Measurements from ENCODE around the gene ACTL6B.

The ACTL6B gene

GRCh38 chr7:100599911-100600729, 56.1 kb downstream of the ACTL6B start:
- no peak for DNase-seq

GRCh38 chr7:100598425-100598824, 57.8 kb downstream of the ACTL6B start:
- no peak for DNase-seq

GRCh38 chr7:100595188-100595587, 61.1 kb downstream of the ACTL6B start:
- no peak for DNase-seq
